GM12873 (cell line): Measurements from ENCODE around the gene BPHL.

Experiments
- TF ChIP-seq, protein P1 (sequence below): IDR thresholded peaks from 2 replicates; pipeline ENCODE4 v1.5.1; 2012; ENCODE audit warnings: low read depth, mild to moderate bottlenecking, moderate library complexity, low read length, control low read depth; ENCODE audit not compliant: insufficient read depth; ENCODE audit errors: missing control alignments

The BPHL gene

DNA sequence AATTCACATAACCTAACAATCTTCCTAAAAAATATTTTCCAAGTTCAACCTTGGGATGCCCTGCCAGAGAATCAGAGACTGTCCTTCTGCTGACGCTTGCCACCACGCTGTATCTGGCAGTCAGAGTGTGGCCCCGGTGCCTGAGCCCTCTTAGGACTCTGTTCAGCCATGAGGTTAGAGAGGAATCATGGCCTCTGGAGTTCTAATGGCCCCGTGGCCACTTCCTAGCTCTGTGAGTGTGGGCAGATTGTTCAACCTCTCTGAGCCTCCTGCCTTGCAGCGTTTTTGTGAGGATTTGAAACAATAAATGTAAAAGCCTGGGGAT is 2.2 kb downstream of the BPHL start:
- TF ChIP-seq, protein P1, sequence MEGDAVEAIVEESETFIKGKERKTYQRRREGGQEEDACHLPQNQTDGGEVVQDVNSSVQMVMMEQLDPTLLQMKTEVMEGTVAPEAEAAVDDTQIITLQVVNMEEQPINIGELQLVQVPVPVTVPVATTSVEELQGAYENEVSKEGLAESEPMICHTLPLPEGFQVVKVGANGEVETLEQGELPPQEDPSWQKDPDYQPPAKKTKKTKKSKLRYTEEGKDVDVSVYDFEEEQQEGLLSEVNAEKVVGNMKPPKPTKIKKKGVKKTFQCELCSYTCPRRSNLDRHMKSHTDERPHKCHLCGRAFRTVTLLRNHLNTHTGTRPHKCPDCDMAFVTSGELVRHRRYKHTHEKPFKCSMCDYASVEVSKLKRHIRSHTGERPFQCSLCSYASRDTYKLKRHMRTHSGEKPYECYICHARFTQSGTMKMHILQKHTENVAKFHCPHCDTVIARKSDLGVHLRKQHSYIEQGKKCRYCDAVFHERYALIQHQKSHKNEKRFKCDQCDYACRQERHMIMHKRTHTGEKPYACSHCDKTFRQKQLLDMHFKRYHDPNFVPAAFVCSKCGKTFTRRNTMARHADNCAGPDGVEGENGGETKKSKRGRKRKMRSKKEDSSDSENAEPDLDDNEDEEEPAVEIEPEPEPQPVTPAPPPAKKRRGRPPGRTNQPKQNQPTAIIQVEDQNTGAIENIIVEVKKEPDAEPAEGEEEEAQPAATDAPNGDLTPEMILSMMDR = no peak

DNA sequence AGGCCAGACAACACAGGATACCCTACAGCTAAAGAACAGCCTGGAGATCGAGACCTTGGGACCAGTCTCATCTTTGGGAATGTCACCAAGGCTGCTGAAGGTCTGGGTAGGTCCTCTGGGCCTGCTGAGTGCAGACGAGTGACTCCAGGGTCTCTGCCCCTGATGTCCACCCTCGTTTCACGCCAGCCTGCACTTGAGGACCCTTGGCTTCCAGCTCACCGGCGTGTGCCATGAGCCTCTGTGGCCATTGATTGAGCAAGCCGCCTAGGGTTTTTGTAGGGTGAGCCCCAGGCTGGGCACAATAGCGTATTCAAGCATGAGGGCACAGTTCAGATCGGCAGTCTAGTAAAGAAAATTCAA is 4.3 kb downstream of the BPHL start:
- TF ChIP-seq, protein P1 = no peak

GRCh38 chr6:3124667-3125066 is 6.2 kb downstream of the BPHL start:
- TF ChIP-seq, protein P1 = no peak

GRCh38 chr6:3125815-3126214 is 7.3 kb downstream of the BPHL start:
- TF ChIP-seq, protein P1 = no peak

DNA sequence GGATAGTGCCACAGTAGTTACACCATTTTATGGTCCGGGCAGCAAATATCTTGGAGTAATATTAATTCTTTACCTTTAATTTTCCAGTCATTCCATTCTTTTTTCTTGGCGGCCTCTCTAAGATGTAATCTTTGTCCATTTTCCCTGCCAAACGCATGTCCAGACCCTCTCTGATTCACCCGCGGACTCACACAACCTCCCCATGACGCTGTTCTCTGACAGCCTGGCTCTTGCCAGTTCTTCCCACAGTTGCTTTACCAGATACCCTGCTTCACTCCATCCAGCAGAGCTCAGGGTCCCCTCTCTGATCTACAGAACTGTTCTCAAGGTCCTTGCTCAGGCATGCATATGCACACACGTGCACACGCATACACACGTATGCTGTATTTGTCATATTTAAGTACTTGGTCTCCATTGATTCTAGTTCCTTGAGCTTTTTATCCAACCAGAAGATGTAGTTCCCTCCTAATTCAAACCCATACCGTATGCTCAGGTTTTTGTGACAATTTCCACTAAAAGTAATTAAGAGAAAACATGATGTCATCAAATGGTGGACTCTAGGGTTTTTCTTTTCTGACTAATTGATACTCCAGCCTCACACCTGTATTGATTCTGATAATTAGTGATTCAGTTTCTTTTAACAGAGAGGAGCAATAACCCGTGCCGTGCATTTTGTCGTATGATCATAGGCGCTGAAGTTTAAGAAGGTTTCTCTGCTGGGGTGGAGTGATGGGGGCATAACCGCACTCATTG is 10.0 kb downstream of the BPHL start:
- TF ChIP-seq, protein P1 = no peak

- TF ChIP-seq, protein P1 = no peak
These were observed 13.2 kb downstream of the BPHL start for GRCh38 chr6:3131695-3132094.

- TF ChIP-seq, protein P1 = no peak
These were observed 15.0 kb downstream of the BPHL start for GRCh38 chr6:3133515-3133914.
